ENCODE results near the gene SLC47A2.

SLC47A2 gene

GRCh38 chr17:19753051-19753509, 36.7 kb upstream of the SLC47A2 start:
- no peak for DNase-seq (ENCODE audit: low read depth)
- no peak overlapping the region for H3K4me3 ChIP-seq (ENCODE audit: low read depth, low read length)
- TF ChIP-seq CTCF (IDR thresholded peaks at IDR 0.05; ENCODE audit: insufficient read depth, low read depth, low read length, missing control alignments), result no peak

- TF ChIP-seq CTCF (IDR thresholded peaks at IDR 0.05; ENCODE audit: insufficient read depth, low read depth, low read length, missing control alignments), result no peak
- no peak overlapping the region for H3K4me3 ChIP-seq (ENCODE audit: low read depth, low read length)
- DNase-seq (ENCODE audit: low read depth), result no peak
These were observed 36.0 kb upstream of the SLC47A2 start for GRCh38 chr17:19752216-19753050.

DNA sequence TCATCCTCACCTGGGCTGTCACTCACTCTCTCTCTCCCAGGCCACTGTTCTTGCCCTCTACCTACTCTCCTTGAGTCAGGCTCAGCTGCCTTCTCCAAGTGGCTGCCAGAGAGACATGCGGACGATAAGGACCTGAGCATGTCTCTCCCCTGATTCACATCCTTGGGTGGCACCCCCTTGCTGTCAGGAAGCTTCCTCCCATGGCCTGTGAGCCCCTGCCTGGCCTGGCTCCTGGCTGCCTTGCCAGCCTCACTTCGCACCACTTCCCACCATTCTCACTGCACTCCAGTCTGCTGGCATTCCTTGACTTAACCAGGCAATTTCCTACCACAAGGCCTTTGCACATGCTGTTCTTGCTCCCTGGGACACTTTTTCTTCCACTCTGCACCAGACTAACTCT, 34.5 kb upstream of the SLC47A2 start:
- H3K4me3 ChIP-seq (ENCODE audit: low read depth, low read length), result no peak overlapping the region
- TF ChIP-seq CTCF (IDR thresholded peaks at IDR 0.05; ENCODE audit: insufficient read depth, low read depth, low read length, missing control alignments), result no peak
- no peak for DNase-seq (ENCODE audit: low read depth)

GRCh38 chr17:19750020-19750572, 33.7 kb upstream of the SLC47A2 start:
- no peak for TF ChIP-seq CTCF (IDR thresholded peaks at IDR 0.05; ENCODE audit: insufficient read depth, low read depth, low read length, missing control alignments)
- DNase-seq (ENCODE audit: low read depth), result peak; percentile 38
- H3K4me3 ChIP-seq (ENCODE audit: low read depth, low read length), result no peak overlapping the region

DNA sequence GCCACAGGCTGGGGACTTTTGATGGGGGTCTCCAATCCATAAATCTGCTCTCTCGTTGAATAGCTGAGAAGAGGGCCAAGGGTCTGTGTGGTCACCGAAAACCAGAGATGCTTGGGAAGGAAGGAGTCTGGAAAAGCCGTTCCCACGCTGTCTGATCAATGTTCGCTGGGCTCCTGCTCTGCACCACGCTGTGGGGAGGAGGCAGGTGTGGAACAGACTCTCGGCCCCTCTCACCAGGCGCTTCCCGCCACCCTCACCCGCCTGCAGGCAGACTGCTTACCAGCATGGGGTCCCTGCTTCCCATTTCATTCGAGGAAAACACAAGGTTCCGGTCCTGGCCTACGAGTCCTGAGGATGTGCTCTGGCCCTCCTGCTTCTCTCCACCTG, 32.4 kb upstream of the SLC47A2 start:
- no peak for DNase-seq (ENCODE audit: low read depth)
- TF ChIP-seq CTCF (IDR thresholded peaks at IDR 0.05; ENCODE audit: insufficient read depth, low read depth, low read length, missing control alignments), result no peak
- H3K4me3 ChIP-seq (ENCODE audit: low read depth, low read length), result no peak overlapping the region

DNA sequence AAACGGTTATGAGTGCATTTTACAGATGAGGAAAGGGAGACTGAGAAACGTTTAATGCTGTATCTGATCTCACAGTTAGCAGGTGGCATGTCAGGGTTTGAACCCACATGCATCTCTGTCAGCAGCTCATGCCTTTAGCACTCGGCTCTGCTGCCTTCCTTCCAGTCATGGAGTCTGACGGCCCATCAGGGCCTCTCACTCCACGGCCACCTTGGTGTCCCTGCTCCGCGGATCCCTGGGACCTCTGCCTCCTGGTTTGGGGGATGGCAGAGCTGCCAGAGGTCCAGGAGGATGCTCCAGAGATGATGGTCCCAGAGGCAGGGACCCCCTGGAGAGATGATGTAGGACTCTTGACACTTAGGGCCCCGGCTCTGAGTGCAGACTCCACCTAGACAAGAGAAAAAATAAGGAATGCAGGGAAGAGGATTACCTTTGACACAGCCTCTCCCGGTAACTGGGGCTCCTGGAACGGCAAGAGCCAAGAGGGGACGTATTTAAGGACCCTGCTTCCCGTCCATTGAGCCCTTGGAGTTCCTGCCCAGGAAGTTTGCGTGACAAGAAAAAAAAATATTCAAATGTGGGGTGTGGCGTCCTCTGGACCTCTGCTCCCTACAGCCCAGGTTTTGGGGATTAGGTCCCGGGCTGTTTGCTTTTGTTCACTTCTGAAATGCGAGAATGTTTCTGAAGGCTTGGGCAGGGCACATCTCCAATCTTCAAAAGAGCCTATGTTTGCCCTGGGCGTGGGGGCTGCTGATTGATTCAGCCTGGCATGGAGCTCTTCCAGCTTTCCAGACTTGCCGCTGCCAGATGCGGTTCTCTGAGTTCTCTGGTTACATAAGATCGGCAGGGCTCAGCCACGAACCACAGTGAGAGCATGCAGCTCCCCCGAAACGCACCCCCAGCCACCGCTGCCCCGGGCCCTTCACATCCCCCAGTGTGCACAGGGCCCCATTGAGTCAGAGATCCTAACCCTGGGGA, 31.7 kb upstream of the SLC47A2 start, which contains the start of gene ALDH3A1:
Gene ALDH3A1, minus strand, starts transcription at position 470 of the 978 bp plus-strand sequence. CDS start 3,169 bp downstream, outside the sequence.
- TF ChIP-seq CTCF (IDR thresholded peaks at IDR 0.05; ENCODE audit: insufficient read depth, low read depth, low read length, missing control alignments), result no peak
- H3K4me3 ChIP-seq (ENCODE audit: low read depth, low read length), result no peak within 1 kb of the TSS
- DNase-seq (ENCODE audit: low read depth), result no peak
